Epithelial cell of prostate (primary cell): ENCODE results near the gene HOXC4.
"Not testable (repeated sequence)": the region's sequence is repeated elsewhere in the genome, so short reads cannot be mapped to it uniquely, and the experiment has no call there.

Experiments
- DNase-seq: peaks from one replicate; pipeline ENCODE4 v3.0.0-alpha.2; 2011; ENCODE audit warnings: low read depth, low spot score
- H3K27ac ChIP-seq: fragments of 450-650 bp; 2 replicates; pipeline ENCODE4 v1.5.1; 2017; ENCODE audit warnings: mild to moderate bottlenecking

HOXC4 gene

GRCh38 chr12:54081053-54081514 is 27.4 kb downstream of the HOXC4 start:
- not testable (repeated sequence) for DNase-seq, H3K27ac ChIP-seq

DNA sequence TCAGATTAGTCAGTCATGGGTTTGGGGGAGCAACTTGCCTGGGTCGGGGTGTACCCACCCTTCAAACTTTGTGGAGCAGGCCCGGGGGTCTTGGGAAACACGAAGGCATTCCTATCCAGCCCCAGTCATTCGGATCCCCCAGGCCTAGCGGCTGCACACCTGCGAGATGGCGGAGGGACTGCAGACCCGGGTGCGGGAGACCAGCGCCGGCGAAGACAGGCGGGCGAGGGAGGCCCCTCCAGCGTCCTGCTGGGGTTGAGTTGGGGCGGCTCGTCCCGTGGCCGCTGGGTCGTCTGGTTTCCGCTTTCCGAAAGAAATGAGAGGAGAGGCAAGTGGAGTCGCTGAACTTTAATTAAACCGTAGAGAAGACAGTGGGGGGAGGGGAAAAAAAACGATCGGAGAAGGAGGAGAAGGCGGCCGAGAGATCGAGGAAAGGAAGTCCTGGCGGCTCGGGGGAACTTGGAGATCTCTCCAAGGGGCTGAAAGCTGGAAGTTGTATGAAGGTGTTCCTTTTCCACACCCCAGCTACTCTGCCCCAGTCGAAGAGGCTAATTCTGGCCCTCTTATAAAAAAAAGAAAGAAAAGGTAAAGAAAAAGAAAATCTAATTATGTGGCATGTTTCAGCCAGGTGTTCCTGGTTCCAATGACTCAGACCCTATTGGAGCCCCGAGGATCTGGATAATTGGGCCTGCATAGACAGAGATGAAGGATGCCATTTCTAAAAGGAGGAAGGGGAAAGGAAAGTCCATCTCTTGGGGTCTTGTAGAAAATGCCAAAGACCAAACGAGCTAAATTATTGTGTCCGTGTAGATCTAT is 28.2 kb downstream of the HOXC4 start:
- DNase-seq, H3K27ac ChIP-seq: not testable (repeated sequence)

DNA sequence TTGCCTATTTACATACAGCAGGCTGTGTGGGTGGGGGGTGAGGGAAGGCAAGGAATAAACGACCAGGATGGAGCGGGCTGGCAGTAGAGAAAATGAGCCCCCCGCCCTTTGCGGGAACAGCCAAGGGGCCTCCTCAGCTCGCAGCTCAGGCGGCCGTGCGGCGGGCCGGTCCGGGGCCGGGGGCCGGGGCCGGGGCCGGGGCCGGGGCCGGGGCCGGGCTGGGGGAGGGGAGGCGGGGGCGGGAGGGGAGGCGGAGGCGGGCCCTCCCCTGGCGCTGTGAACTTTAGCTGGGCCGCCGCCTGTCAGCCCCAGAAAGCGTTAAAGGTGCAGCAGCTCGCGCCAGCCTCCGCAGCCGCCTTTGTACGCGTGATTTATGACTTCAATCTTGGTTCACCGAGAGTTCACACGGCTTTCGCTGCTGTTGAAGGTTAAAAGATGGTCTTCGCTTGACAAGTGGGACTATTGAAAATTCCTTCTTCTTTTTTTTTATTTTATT is 28.8 kb downstream of the HOXC4 start:
- no peak for DNase-seq
- H3K27ac ChIP-seq = no peak overlapping the region

DNA sequence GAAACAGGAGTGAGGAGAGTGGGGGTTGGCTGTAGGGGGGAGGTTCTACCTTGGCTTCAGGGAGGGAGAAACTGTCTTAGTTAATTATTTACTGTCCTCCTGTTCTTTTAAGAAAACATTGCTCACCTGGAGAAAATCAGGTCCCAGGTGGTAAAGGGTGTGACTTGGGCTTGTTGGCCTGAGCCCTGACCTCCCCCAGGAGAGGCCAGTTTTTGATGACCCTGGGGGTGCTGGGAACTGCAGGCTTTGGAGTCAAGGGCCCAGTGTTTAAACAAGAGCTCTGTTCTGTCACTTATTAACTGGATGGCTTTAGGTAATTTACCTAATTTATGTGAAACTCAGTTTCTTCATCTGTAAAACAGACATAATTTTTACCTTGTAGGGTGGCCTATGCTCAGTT is 34.4 kb downstream of the HOXC4 start:
- not testable (repeated sequence) for H3K27ac ChIP-seq, DNase-seq

GRCh38 chr12:54089465-54089864 is 35.8 kb downstream of the HOXC4 start:
- not testable (repeated sequence) for DNase-seq

DNA sequence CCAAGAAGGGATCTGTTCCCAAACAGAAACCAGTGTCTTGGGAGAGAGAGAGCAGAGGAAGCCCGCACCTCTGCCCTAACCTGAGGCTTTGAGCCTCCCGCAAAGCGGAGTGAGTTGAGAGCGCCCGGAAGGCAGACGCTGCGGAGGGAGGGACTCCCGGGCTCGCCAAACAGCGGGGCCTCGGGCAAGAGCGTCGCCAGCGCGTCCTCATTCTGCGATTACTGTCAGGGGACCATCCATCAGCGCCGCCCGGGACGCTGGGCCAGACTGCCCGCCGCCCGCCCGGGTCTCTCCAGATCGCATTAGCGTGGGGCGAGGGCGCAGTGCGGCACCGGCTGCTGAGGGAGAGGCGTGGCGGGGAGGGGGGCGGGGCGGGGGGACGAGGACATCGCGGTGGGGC is 36.7 kb downstream of the HOXC4 start:
- DNase-seq, H3K27ac ChIP-seq: not testable (repeated sequence)

More at GRCh38 chr12:54089465-54089864, 35.8 kb downstream of the HOXC4 start:
- H3K27ac ChIP-seq = not testable (repeated sequence)

DNA sequence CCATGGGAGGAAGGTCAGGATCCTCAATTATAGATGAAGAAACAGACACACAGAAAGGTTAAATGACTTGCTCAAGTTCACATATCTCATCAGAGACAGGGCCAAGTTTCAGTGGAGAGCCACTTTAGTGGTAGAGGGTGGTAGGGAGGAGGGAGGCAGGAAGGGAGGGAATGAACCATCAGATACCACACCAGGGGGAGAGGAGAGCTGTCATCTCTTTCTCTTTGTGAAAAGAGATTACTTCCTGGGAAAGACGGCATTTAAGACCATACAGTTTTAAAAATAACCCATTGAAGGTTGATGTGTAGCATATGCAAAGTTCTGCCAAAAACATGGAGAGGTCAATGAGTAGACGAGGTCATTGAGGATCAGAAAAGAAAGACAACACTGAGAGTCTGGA is 39.3 kb downstream of the HOXC4 start:
- DNase-seq, H3K27ac ChIP-seq: not testable (repeated sequence)

- DNase-seq = not testable (repeated sequence)
Observed at GRCh38 chr12:54095928-54096327, 42.3 kb downstream of the HOXC4 start.

GRCh38 chr12:54098644-54099043 is 45.0 kb downstream of the HOXC4 start:
- H3K27ac ChIP-seq, DNase-seq: not testable (repeated sequence)

More at GRCh38 chr12:54095928-54096327, 42.3 kb downstream of the HOXC4 start:
- H3K27ac ChIP-seq = not testable (repeated sequence)

- DNase-seq, H3K27ac ChIP-seq: not testable (repeated sequence)
Observed at GRCh38 chr12:54100588-54100987, 47.0 kb downstream of the HOXC4 start.

DNA sequence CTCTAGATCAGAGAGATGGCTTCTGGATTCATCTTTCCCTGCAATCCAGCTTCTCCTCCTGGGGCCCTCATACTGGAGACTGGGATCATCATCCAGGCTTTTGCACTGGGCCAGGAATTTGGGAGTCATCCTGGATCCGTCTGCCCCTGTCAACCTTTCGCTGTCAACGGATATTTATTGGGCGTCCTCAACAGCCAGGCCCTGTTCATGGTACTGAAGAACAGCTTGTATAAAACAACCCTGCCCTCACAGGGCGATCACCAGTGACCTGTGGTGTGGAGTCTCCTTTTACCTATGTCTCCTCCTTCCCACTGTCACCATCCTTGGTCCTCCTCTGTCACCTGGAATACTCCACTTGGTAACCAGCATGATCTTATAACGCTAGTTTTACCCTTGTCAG is 48.6 kb downstream of the HOXC4 start:
- not testable (repeated sequence) for DNase-seq, H3K27ac ChIP-seq

DNA sequence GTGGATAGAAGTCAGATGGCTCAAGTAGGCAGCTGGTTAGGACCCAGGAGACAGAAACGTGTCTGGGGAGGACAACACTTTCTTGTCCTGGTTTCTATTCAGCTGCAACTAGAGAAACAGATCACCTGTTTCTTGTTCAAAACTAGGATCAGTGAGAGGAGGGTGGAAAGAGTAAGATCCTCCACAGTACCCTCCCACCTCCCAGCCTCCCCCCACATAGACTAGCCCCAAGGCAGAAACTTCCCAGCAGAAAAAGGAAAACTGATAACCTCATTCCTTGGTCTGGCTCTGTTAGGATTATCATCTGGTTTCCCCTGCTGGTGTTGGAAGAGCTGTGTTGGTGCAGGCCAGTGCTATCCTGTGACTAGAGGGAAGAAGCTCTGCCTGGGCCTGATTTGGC is 50.2 kb downstream of the HOXC4 start:
- not testable (repeated sequence) for DNase-seq, H3K27ac ChIP-seq
